H54 (cell line): ENCODE measurements around the gene OPA3.

Experiments
- DNase-seq: peaks from one replicate; pipeline ENCODE4 v3.0.0; 2011; ENCODE audit warnings: low spot score, mixed read lengths; ENCODE audit not compliant: insufficient read length
- FAIRE-seq: peaks from 3 replicates; lab custom pipeline; 2011; peaks lifted over from hg19 to GRCh38; lab: Jason Lieb, UNC
- POLR2A ChIP-seq: IDR thresholded peaks from 2 replicates; pipeline ENCODE4 v1.6.1; 2011; ENCODE audit warnings: low read depth, mild to moderate bottlenecking, low read length

The OPA3 gene

DNA sequence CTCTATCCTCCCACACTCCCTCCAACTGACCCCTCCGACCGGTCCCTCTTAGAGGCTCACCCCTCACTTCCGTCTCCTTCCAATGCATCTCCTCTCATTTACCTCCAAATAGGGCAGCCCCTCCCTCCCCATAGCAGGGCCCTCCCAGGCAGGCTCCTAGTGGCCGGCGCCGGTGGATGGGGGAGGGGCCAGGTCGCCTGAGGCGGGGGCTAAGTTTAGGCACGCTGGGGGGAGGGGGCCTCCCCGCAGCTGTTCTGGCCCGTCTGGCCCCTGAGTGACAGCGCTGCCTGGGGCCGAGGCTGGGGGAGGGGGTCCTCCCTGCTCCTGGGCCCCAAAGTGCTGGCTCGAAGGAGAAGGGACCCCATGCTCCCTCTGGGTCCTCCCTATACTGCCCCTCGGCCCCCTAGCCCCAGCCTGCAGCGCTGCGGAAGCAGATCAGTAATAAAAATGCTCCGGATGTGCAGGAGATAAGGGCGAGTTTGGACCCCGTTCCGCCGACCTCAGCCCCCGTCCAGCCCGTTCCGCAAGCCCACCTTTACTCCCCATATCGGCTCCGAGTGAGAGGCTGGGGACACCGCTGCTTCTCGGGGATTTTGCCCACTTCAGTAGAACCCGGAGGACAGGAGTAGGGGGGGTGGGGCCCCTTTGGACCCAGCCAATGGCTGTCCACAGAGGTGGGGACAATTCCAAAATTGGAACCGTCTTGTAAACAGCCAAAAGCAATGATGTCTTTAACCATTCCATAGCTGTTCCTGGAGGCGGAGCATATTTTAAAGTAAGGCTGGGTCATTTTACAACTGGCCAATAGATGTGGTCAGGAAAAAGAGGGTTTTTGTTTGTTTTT, 91.8 kb downstream of the OPA3 start:
- TF ChIP-seq POLR2A = no peak
- no peak for FAIRE-seq

DNA sequence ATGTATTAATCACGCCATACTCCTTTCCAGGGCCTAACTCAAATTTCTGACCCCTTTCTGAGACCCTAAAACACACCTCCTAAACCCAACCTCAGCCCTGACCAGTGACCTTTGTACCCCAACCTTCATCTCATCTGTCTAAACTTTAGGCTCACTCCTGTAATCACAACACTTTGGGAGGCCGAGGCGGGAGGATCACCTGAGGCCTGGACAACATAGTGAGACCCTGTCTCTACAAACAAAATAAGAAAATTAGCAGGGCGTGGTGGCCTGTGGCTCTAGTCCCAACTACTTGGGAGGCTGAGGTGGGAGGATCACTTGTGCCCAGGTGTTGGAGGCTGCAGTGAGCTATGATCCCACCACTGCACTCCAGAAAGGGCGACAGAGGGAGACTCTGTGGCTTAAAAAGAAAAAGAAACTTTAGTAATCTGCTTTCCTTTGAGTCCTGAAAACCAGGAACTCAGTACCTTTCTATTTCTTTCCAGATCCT, 92.4 kb downstream of the OPA3 start:
- no peak for TF ChIP-seq POLR2A
- FAIRE-seq = no peak
- no peak for DNase-seq

More for the DNA sequence above, 91.8 kb downstream of the OPA3 start:
- DNase-seq = no peak

DNA sequence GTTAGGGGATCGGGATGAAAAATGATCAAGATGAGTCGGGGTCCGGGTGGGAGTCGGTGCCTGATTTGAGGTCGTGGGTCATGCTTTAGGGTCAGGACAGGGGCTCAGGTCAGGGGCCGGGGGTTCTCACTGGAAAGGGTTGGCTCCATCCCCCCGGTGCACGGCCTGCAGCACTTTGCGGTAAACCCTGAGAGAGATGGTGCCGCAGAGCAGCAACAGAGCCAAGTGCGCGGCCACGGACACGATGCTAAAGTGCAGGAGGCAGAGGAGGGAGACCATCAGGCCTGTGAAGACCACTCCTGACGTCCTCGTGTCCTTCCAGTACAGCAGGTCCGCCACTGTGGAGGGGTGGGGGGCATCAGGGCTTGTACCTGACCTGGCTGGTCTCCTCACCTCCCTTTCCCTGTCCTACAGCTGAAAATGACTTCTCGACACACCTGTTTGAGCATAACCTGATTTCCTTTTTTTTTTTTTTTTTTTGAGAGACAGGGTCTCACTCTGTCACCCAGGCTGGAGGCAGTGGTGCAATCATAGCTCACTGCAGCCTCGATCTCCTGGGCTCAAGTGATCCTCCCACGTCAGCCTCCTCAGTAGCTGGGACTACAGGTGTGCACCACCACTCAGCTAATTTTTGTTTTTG, 95.3 kb downstream of the OPA3 start:
- DNase-seq (no peak), FAIRE-seq (no peak)
- TF ChIP-seq POLR2A = no peak

DNA sequence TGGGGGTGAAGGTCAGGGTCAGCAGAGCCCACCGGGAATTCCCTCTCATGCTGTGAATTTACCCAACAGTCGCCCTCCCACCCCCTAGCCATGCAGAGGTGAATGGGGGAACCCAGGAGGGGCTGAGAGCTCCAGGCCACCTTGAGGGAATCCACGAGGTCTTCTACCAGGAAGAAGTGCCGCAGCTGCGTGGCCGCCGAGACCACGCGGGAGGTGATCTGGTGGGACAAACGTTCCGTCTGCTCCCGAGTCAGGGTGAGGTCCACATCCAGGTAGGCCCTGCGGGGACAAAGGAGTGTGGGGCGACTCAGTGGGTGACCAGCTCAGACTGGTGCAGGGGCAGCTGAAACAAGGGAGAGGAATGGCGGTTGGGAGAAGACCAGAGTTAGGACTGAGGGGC, 95.9 kb downstream of the OPA3 start:
- no peak for TF ChIP-seq POLR2A
- FAIRE-seq = no peak
- DNase-seq = no peak

DNA sequence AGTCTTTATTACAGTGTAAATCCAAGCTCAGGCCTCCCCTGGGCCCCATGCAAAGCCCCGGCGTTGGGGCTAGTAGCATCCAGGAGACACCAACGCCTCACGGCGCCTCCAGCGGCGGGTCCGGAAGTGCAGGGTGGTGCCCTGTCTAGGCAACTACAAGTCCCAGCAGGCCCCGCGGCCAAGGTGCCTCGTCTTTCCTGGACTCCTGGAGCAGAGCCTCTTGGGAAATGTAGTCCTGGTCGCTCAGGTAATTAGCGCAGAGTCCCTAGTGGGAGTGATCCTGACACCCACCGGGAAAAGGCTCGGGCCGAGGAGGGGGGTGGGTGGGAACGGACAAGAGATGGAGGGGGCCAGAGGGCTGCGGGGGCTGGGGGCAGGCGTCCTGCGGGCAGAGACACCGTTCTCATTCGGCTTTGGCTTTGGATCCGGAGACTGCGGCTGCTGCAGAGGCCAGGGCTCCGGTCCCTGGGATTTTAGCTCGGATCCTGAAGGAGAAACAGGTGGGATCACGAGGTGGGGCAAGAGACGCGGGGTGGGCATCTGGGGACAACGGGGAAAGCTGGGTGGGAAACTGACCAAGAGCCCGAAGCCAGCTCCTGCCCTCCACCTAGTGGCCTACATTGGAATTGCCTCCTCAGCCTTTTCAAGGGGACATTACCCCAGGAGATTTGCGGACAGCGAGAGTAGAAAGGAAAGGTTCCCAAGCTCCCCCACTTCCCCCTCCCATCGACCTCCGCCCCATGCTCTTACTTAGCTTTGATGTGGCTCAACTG, 99.1 kb downstream of the OPA3 start:
- DNase-seq = no peak

DNA sequence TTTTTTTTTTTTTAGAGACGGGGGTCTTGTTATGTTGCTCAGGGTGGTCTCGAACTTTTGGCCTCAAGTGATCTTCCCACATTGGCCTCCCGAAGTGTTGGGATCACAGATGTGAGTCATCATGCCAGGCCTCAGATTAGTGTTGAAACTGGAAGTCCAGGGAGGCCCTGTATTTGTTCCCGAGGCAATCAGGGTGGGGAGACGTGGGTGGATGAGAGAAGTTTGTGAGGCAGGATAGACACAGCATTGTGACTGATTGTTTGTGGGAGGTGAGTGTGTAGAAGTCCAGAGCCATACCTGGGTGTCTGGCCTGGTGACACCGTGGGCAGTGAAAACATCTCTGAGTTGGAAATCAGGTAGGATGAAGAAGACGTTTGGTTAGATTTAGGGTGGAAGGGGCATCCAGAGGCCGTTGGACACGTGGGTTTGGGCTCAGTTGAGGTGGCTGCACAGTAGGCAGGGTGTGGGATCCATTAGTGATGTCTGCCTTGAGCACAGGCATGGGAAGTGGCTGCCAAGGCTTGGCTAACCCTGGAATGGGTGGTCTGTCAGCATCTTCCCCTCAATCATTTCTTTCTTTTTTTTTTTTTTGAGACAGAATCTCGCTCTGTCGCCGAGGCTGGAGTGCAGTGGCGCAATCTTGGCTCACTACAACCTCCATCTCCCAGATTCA, 100.2 kb downstream of the OPA3 start:
- DNase-seq (no peak), FAIRE-seq (no peak)
- no peak for TF ChIP-seq POLR2A

More for the DNA sequence above, 99.1 kb downstream of the OPA3 start:
- TF ChIP-seq POLR2A = no peak
- FAIRE-seq = peak; percentile 62

DNA sequence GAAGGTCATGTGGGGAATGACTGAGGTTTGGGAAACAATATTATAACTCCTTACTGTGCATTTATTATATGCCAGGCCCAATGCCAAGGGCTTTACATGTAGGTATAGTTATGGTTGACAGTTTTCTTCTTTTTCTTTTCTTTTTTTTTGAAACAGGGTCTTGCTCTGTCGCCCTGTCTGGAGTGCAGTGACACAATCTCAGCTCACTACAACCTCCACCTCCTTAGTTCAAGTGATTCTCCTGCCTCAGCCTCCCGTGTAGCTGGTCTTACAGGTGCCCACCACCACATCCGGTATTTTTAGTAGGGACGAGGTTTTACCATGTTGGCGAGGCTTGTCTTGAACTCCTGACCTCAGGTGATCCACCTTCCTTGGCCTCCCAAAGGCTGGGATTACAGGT, 101.6 kb downstream of the OPA3 start:
- FAIRE-seq = no peak
- DNase-seq = no peak
- no peak for TF ChIP-seq POLR2A

DNA sequence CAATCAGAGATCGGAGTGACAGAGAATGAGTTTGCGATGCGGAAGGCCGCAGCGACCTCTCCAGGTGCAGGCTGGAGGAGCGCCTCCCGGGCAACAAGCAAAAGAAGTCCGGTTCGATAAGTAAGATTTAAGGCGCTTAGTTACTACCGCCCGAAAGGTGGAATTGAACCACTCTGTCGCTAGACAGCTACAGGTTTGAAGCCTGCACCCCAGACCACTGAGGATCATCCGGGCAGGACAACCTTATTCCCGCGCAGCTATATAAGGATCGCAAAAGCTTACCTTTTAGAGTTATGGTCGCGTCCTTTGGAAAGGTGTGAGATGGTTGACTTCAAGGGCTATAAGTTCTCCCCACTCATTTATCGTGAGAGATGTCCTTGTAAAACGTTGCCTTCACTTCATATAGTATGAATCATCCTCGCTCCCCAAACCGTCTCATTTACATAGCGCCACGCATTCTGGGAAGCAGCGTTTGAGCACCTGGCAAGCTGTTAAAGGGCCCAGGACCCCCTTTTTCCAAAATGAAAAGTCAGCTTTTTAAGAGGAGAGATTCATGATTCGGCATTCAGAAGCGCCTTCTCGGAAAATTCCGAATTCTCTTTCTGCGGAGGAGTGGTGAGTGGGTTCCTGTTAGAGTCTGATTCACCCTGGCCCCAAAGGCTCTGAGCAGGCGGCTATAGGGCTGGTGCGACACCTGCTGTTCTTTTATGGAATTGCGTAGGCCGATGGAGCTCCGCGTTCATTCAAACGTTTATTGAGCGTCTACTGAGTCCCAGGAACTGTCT, 106.0 kb downstream of the OPA3 start:
- FAIRE-seq (no peak), DNase-seq (no peak)
- no peak for TF ChIP-seq POLR2A

DNA sequence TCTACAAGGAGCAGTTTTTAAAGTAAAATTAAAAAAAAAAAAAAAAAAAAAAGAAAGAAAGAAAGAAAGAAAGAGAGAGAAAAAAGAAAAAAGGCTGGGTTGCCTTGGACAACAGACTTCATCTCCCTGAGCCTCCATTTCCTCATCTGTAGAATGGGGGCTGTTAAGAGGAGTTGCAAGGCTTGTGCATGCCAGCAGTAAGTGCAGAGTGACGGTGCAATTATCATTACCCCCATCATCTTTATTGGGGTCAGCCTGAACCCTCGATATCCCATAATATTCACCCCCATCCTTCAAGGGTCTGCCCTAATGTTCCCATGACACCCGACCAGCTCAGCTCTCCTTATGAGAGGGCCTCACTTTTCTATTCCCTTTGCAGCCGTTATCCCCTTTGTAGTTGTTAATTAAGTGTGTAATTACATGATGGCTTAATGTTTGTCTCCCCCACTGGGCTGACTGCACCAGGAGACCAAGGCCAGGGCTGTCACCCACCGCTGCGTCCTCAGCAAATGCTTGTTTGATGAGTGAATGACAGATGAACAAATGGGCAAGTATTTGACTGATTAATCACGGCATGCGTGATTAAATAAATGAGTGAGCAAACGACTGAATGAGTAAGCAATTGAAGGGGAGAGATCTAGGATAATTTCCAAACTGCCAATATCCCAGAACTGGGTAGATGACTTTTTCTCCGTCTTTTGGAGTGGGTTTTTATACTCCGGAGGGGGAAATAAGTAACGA, 106.7 kb downstream of the OPA3 start:
- no peak for TF ChIP-seq POLR2A
- DNase-seq (no peak), FAIRE-seq (no peak)
